ENCODE measurements around the gene KMT2E. TPM values are rescaled to one million over a fixed set of nuclear protein-coding genes. Genes with fewer than 3 reads are reported as not detected.

Gene KMT2E
- total RNA-seq, 1 experiment from 2014 or later = 68.1 TPM

DNA sequence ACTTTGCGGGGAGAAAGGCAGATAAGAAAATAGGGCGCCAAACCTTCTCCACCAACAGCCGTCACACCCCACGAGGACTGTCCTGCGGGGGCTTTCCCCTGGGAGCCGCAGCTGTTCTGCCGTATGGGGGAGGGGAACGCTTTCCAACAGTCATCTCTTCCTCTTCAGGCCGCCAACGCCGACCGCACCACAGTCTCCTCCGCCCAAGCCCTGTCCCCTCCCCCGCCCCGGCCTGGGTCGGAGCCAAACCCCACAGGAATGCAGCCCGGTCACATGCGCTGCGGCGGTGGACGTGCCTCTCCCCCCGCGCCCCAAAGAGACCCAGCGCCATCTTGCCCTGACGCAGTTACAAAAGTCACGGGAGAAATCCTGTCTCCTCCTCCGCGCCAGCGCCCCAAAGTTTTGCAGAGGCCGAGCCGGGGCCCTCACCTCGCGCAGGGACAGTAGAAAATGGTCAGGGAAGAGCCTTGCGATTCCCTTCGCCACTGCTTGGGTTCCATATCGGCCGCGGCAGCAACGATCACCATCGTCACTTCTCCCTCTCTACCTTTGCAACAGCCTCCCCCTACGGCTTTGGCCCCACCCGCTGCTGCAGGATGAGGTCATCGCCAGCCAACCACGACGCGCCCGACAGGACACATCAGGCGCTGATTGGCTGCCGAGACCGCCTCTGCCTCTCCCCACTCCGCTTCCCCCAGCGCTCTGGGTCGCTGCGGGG is 1.3 kb upstream of the KMT2E start:
- ChIA-PET CTCF (interaction anchor here (0.9 to 1.1 kb wide), 2 partner anchors 10 to 32 kb away, joined by 3 read pairs; no protein-coding TSS in a partner anchor), POLR2A (ENCODE audit: unreplicated experiment) (interaction anchor here (0.5 to 0.7 kb wide), 5 partner anchors 22 to 1763 kb away, joined by 3 to 9 read pairs (median 4); no protein-coding TSS in a partner anchor)
- Histone ChIP-seq H3K27me3 (ENCODE audit: insufficient read depth, low read depth) (no peaks in the 10 kb centered on the region), H3F3A (ENCODE audit: insufficient read depth, low read depth) (0 out of 2 replicates have a peak, but pooled peaks cover 2% of the 10 kb centered on the region), H2AFZ (peak overlapping the region; percentile 81), H3K9me3 (ENCODE audit: insufficient read depth, low read depth) (no peaks in the 10 kb centered on the region), H3K4me1 (replicated peaks; ENCODE audit: insufficient read depth) (peaks cover 55% of the 10 kb centered on the region), H3K79me2 (ENCODE audit: low read depth) (peaks cover 95% of the 10 kb centered on the region), H3K36me3 (ENCODE audit: low read depth) (peaks cover 4% of the 10 kb centered on the region; the same call in 1 of the 2 replicates), H4K20me1 (ENCODE audit: insufficient read depth) (peaks cover 51% of the 10 kb centered on the region), H3K4me3 (peak overlapping the region; percentile 95), H3K4me2 (peak overlapping the region; percentile 96), H3K9me2 (ENCODE audit: insufficient read depth) (no peaks in the 10 kb centered on the region), H3K27ac (peak overlapping the region; percentile 98)
- BruUV-seq (replicated peaks) = no TSS peak
- TF ChIP-seq, protein P1, sequence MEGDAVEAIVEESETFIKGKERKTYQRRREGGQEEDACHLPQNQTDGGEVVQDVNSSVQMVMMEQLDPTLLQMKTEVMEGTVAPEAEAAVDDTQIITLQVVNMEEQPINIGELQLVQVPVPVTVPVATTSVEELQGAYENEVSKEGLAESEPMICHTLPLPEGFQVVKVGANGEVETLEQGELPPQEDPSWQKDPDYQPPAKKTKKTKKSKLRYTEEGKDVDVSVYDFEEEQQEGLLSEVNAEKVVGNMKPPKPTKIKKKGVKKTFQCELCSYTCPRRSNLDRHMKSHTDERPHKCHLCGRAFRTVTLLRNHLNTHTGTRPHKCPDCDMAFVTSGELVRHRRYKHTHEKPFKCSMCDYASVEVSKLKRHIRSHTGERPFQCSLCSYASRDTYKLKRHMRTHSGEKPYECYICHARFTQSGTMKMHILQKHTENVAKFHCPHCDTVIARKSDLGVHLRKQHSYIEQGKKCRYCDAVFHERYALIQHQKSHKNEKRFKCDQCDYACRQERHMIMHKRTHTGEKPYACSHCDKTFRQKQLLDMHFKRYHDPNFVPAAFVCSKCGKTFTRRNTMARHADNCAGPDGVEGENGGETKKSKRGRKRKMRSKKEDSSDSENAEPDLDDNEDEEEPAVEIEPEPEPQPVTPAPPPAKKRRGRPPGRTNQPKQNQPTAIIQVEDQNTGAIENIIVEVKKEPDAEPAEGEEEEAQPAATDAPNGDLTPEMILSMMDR (conservative IDR thresholded peaks at IDR 0.05) = no peak
- TF ChIP-seq EZH2 (IDR thresholded peaks at IDR 0.05; ENCODE audit: low read depth) = no peak
- DNase-seq = peak; percentile 89 to 99
- intact Hi-C loops (cut with micrococcal nuclease; ENCODE audit: unreplicated experiment) = loop anchor here (1.0 to 10.0 kb wide), 5 partner anchors 28 to 1762 kb away; no protein-coding TSS in a partner anchor

DNA sequence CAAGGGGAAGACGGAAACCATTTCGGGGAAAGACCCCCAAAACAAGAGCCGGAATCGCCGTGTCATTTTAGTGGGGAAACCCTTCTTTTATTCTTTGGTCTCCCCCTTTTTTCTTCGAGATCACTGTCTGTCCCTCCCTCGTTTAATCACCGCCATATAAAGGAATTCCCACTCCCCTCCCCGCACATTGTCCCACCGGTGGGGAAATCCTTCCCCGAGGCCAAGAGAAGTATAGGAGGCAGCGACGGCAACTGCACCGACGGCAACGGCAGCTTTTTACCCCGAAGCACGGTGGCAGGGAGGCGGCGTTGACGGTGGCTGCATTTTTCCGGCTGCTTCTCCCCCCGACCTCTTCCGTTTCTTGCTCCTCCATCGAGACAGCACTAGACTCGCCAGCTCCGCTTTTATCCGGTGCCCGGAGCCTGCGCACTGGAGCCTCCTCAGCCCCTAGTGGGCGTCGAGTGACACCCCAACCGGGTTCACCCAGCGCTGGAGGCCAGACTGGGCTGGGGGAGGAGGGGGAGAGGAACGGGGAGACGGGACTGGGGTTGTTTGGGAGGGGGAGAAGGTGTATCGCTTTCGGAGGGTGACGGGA is 687 bp upstream of the KMT2E start:
- Histone ChIP-seq H3K27me3 (ENCODE audit: insufficient read depth, low read depth) (no peaks in the 10 kb centered on the region), H3F3A (ENCODE audit: insufficient read depth, low read depth) (no peaks in the 10 kb centered on the region), H3K4me3 (peak overlapping the region; percentile 95), H3K4me2 (peak overlapping the region; percentile 96), H3K9me2 (ENCODE audit: insufficient read depth) (no peaks in the 10 kb centered on the region), H3K36me3 (ENCODE audit: low read depth) (peaks cover 1% of the 10 kb centered on the region; the same call in 1 of the 2 replicates), H2AFZ (peak overlapping the region; percentile 81), H3K9me3 (ENCODE audit: insufficient read depth, low read depth) (no peaks in the 10 kb centered on the region), H3K4me1 (replicated peaks; ENCODE audit: insufficient read depth) (peaks cover 55% of the 10 kb centered on the region), H3K79me2 (ENCODE audit: low read depth) (peaks cover 95% of the 10 kb centered on the region), H3K27ac (peak overlapping the region; percentile 98), H4K20me1 (ENCODE audit: insufficient read depth) (peaks cover 45% of the 10 kb centered on the region)
- TF ChIP-seq EZH2 (IDR thresholded peaks at IDR 0.05; ENCODE audit: low read depth) = no peak
- TF ChIP-seq, protein P1 (conservative IDR thresholded peaks at IDR 0.05) = peak; percentile 55; the same call in 1 of the 2 replicates
- ChIA-PET CTCF (interaction anchor here (0.9 kb wide), 1 partner anchor 9 kb away, joined by 3 read pairs; no protein-coding TSS in a partner anchor), POLR2A (ENCODE audit: unreplicated experiment) (interaction anchor here (0.6 to 0.9 kb wide), 9 partner anchors 10 to 375 kb away, joined by 3 to 10 read pairs (median 4); no protein-coding TSS in a partner anchor)
- intact Hi-C loops (cut with micrococcal nuclease; ENCODE audit: unreplicated experiment) = loop anchor here (1.0 to 10.0 kb wide), 4 partner anchors 34 to 1761 kb away; no protein-coding TSS in a partner anchor
- BruUV-seq (replicated peaks) = TSS peak; percentile 38
- DNase-seq = peak; percentile 74 to 92

DNA sequence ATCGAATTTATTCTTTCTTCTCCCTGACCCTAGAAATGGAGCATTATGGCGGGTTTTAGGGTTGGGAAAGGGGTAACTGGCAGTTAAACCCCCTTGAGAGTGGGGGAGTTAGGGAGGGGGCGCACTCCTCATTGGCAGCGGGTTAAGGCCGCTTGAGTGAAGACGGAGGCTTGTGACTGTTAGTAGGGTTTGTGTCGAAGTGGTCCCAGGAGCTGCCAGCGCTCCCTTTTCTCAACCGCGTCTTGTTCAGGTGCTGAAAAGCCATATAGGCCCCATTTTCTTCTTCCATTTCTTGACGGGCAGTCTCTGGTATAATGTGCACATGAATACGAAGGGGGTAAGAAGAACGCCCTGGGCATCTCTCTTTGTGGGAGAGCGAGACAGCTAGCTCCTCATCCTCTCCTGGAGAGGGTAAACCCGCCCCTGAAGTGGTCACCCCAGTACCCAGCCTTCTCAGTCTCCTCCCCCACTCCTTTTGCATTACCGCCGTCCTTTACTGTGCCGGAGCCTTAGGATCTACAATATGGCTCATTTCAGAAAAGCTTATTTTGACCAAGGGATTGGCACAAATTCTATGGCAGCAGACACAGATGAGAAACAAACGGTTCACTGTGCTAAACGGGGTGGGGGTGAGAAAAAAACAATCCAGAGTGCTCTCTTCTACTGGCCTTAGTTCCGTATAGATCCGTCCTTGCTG is 836 bp downstream of the KMT2E start:
- H3K4me3 ChIP-seq = peak overlapping the region; percentile 95
- no peaks in the 10 kb centered on the region for H3K9me2 ChIP-seq (ENCODE audit: insufficient read depth)
- H3K79me2 ChIP-seq (ENCODE audit: low read depth) = peaks cover 95% of the 10 kb centered on the region
- peaks cover 34% of the 10 kb centered on the region for H4K20me1 ChIP-seq (ENCODE audit: insufficient read depth)
- peak overlapping the region; percentile 96 for H3K4me2 ChIP-seq
- no peaks in the 10 kb centered on the region; the same call in 1 of the 2 replicates for H3K36me3 ChIP-seq (ENCODE audit: low read depth)
- intact Hi-C loops (cut with micrococcal nuclease; ENCODE audit: unreplicated experiment) = loop anchor here (1.0 to 10.0 kb wide), 3 partner anchors 32 to 1760 kb away; no protein-coding TSS in a partner anchor
- BruUV-seq (replicated peaks) = no TSS peak
- TF ChIP-seq, protein P1 (conservative IDR thresholded peaks at IDR 0.05) = no peak
- no peak for TF ChIP-seq EZH2 (IDR thresholded peaks at IDR 0.05; ENCODE audit: low read depth)
- peaks cover 54% of the 10 kb centered on the region for H3K4me1 ChIP-seq (replicated peaks; ENCODE audit: insufficient read depth)
- no peaks in the 10 kb centered on the region for H3K27me3 ChIP-seq (ENCODE audit: insufficient read depth, low read depth)
- no peaks in the 10 kb centered on the region for H3K9me3 ChIP-seq (ENCODE audit: insufficient read depth, low read depth)
- peak; percentile 38 to 49 for DNase-seq
- CTCF ChIA-PET = interaction anchor here (0.6 to 0.9 kb wide), 2 partner anchors 33 to 72 kb away, joined by 3 read pairs; no protein-coding TSS in a partner anchor
- POLR2A ChIA-PET (ENCODE audit: unreplicated experiment) = interaction anchor here (0.5 to 1.2 kb wide), 9 partner anchors 8 to 517 kb away, joined by 3 to 11 read pairs (median 3); partner anchors contain the start of gene RINT1
- peak overlapping the region; percentile 98 for H3K27ac ChIP-seq
- H3F3A ChIP-seq (ENCODE audit: insufficient read depth, low read depth) = no peaks in the 10 kb centered on the region
- H2AFZ ChIP-seq = peak overlapping the region; percentile 93

Data from PC-9 (cell line).